ENCODE data around the gene SMPD3. TPM values are rescaled to one million over a fixed set of nuclear protein-coding genes. Genes with fewer than 3 reads are reported as not detected.

Gene SMPD3
- total RNA-seq, 1 experiment from 2014 or later: 0.17 TPM

- no peak for TF ChIP-seq CTCF (conservative IDR thresholded peaks at IDR 0.05; ENCODE audit: low read depth, low read length)
- no TSS peak for BruUV-seq (replicated peaks)
- intact Hi-C loops (cut with micrococcal nuclease; ENCODE audit: unreplicated experiment): no loop called here
- CTCF ChIA-PET: interaction anchor here (0.5 kb wide), 1 partner anchor 86 kb away, joined by 3 read pairs; no protein-coding TSS in a partner anchor
- H3K4me1 ChIP-seq (ENCODE audit: insufficient read depth, low read length, poor library complexity, severe bottlenecking): no peaks in the 10 kb centered on the region
- H3K4me3 ChIP-seq (ENCODE audit: low read depth, low read length, poor library complexity, severe bottlenecking): no peak overlapping the region
- H3K27me3 ChIP-seq (replicated peaks; ENCODE audit: insufficient read depth, low read depth, low read length, poor library complexity): no peaks in the 10 kb centered on the region
- no peaks in the 10 kb centered on the region for H3K36me3 ChIP-seq (ENCODE audit: insufficient read depth, low read length, poor library complexity, severe bottlenecking)
- H3K9me3 ChIP-seq (ENCODE audit: low read depth, low read length, poor library complexity, severe bottlenecking): no peaks in the 10 kb centered on the region
- DNase-seq (ENCODE audit: low spot score): no peak
- POLR2A ChIA-PET (ENCODE audit: low non-redundant PET): no interaction called here
- H3K27ac ChIP-seq (ENCODE audit: low read depth, low read length, poor library complexity, severe bottlenecking): no peak overlapping the region
These were observed 6.7 kb upstream of the SMPD3 start for GRCh38 chr16:68454920-68455435.

- no peak for TF ChIP-seq CTCF (conservative IDR thresholded peaks at IDR 0.05; ENCODE audit: low read depth, low read length)
- TF ChIP-seq EZH2 (IDR thresholded peaks at IDR 0.05; ENCODE audit: borderline replicate concordance, low read depth, low read length, poor library complexity, severe bottlenecking): no peak
- CTCF ChIA-PET: no interaction called here
These were observed 5.5 kb upstream of the SMPD3 start for GRCh38 chr16:68453816-68454215.

GRCh38 chr16:68452176-68452575, 3.9 kb upstream of the SMPD3 start:
- TF ChIP-seq CTCF (conservative IDR thresholded peaks at IDR 0.05; ENCODE audit: low read depth, low read length): no peak
- TF ChIP-seq EZH2 (IDR thresholded peaks at IDR 0.05; ENCODE audit: borderline replicate concordance, low read depth, low read length, poor library complexity, severe bottlenecking): no peak

More at GRCh38 chr16:68453816-68454215, 5.5 kb upstream of the SMPD3 start:
- Histone ChIP-seq H3K4me1 (ENCODE audit: insufficient read depth, low read length, poor library complexity, severe bottlenecking) (peaks cover 4% of the 10 kb centered on the region), H3K27ac (ENCODE audit: low read depth, low read length, poor library complexity, severe bottlenecking) (no peak overlapping the region), H3K27me3 (replicated peaks; ENCODE audit: insufficient read depth, low read depth, low read length, poor library complexity) (no peaks in the 10 kb centered on the region), H3K9me3 (ENCODE audit: low read depth, low read length, poor library complexity, severe bottlenecking) (no peaks in the 10 kb centered on the region), H3K36me3 (ENCODE audit: insufficient read depth, low read length, poor library complexity, severe bottlenecking) (no peaks in the 10 kb centered on the region), H3K4me3 (ENCODE audit: low read depth, low read length, poor library complexity, severe bottlenecking) (no peak overlapping the region)
- intact Hi-C loops (cut with micrococcal nuclease; ENCODE audit: unreplicated experiment): no loop called here
- POLR2A ChIA-PET (ENCODE audit: low non-redundant PET): no interaction called here
- DNase-seq (ENCODE audit: low spot score): no peak
- no TSS peak for BruUV-seq (replicated peaks)

More at GRCh38 chr16:68452176-68452575, 3.9 kb upstream of the SMPD3 start:
- DNase-seq (ENCODE audit: low spot score): no peak
- no TSS peak for BruUV-seq (replicated peaks)
- Histone ChIP-seq H3K36me3 (ENCODE audit: insufficient read depth, low read length, poor library complexity, severe bottlenecking) (no peaks in the 10 kb centered on the region), H3K4me3 (ENCODE audit: low read depth, low read length, poor library complexity, severe bottlenecking) (no peak overlapping the region), H3K27ac (ENCODE audit: low read depth, low read length, poor library complexity, severe bottlenecking) (no peak overlapping the region), H3K9me3 (ENCODE audit: low read depth, low read length, poor library complexity, severe bottlenecking) (no peaks in the 10 kb centered on the region), H3K27me3 (replicated peaks; ENCODE audit: insufficient read depth, low read depth, low read length, poor library complexity) (peaks cover 6% of the 10 kb centered on the region), H3K4me1 (ENCODE audit: insufficient read depth, low read length, poor library complexity, severe bottlenecking) (peaks cover 9% of the 10 kb centered on the region)
- ChIA-PET POLR2A (ENCODE audit: low non-redundant PET) (no interaction called here), CTCF (no interaction called here)
- intact Hi-C loops (cut with micrococcal nuclease; ENCODE audit: unreplicated experiment): no loop called here
